ENCODE results near the gene AKAP6.

Gene AKAP6

DNA sequence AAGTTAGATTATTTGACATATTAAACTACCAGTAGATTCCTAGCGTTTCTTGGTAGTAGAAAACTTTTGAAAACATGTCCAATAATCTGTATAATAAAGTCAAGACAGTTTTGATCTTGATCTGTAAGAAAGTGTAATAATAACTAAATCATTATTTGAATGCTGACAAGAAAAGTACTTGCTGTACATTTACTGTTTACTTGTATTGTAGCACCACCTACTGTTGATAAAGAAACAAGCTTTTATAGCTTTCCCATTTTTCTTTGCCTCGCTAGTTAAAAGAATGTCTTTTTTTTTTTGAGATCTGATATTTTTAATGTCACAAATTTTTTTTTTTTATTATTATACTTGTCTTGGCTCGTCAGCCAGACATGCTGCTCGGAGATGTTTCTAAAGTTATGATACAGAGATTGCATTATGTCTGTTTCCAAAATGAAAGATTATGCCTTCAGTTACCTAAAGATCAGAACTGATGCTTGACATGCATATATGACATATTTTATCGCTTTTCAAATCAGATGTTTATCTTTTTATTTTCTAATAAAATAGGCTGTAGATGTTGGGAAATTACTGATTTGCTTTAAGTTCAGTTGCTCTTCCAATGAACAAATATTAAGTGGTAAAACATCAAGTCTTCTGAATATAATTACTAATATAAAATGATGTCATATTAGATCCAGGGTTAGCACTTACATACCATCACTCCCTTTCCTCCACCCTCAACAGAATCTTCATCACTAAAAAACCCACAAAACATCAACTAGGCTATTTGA is 140.5 kb downstream of the AKAP6 start:
- no peak overlapping the region for H2AFZ ChIP-seq

DNA sequence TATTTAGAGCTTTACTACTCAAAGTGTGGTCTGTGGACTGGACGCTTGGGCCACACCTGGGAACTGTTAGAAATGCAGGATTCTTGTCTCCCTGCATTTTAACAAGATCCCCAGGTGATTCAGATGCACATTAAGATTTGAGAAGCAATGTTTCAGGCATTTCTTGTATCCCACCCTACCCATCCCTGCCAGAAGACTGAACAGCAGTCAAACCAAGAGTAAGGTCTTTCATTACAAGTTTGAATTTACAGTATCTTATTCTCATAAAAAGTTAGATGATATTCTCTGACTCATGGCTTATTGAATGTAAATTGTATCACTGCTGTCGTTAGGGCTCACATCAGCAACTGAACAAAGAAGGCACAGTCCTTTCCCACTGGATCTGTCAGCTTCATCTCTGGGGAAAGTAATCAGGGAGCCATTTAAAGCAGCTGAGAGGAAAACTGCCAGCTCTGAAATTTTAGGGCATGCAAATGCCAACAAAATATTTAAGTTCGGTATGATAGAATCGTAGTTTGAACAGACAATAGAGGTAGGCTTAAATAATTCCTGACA is 141.1 kb downstream of the AKAP6 start:
- TF ChIP-seq, protein P1, sequence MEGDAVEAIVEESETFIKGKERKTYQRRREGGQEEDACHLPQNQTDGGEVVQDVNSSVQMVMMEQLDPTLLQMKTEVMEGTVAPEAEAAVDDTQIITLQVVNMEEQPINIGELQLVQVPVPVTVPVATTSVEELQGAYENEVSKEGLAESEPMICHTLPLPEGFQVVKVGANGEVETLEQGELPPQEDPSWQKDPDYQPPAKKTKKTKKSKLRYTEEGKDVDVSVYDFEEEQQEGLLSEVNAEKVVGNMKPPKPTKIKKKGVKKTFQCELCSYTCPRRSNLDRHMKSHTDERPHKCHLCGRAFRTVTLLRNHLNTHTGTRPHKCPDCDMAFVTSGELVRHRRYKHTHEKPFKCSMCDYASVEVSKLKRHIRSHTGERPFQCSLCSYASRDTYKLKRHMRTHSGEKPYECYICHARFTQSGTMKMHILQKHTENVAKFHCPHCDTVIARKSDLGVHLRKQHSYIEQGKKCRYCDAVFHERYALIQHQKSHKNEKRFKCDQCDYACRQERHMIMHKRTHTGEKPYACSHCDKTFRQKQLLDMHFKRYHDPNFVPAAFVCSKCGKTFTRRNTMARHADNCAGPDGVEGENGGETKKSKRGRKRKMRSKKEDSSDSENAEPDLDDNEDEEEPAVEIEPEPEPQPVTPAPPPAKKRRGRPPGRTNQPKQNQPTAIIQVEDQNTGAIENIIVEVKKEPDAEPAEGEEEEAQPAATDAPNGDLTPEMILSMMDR (IDR thresholded peaks at IDR 0.05): no peak

More for the DNA sequence above, 140.5 kb downstream of the AKAP6 start:
- TF ChIP-seq, protein P1 (IDR thresholded peaks at IDR 0.05): peak; percentile 27
- no peaks in the 10 kb centered on the region for H3K27me3 ChIP-seq (ENCODE audit: control insufficient read depth, insufficient read depth, low read length)
- H3K4me3 ChIP-seq (ENCODE audit: low read depth, low read length): no peak overlapping the region
- H3K9me3 ChIP-seq (ENCODE audit: control insufficient read depth, low read length): no peaks in the 10 kb centered on the region
- peaks cover 15% of the 10 kb centered on the region for H3K4me1 ChIP-seq
- no peaks in the 10 kb centered on the region for H3K79me2 ChIP-seq
- no peak overlapping the region for H3K4me2 ChIP-seq (ENCODE audit: low read length)
- no peak overlapping the region for H3K9ac ChIP-seq
- H3K27ac ChIP-seq: no peak overlapping the region
- no peaks in the 10 kb centered on the region for H3K36me3 ChIP-seq (ENCODE audit: control insufficient read depth, insufficient read depth, low read length)

DNA sequence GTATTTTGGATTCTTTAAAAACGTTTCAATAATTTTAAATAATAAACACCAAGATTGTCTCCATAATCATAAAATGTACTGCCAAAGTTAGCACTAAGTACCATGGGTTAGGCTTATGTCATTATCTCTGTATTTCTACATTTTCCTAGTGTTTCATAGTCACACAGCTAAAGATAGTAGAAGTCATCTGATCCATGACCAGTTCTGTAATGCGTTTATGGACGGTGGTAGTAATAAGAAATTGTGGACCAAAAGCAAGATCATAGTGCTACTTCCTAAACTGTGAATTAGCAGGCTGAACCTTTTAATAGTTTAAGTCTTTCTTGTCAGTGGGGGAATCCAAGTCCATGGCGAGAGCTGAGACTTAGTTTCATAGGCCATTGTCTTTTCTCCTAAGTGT is 142.1 kb downstream of the AKAP6 start:
- no peak overlapping the region for H3K4me2 ChIP-seq (ENCODE audit: low read length)
- H3K9ac ChIP-seq: no peak overlapping the region
- H3K9me3 ChIP-seq (ENCODE audit: control insufficient read depth, low read length): no peaks in the 10 kb centered on the region
- H3K4me1 ChIP-seq: peaks cover 15% of the 10 kb centered on the region
- H3K79me2 ChIP-seq: no peaks in the 10 kb centered on the region
- H2AFZ ChIP-seq: no peak overlapping the region
- no peak overlapping the region for H3K4me3 ChIP-seq (ENCODE audit: low read depth, low read length)
- H3K27ac ChIP-seq: no peak overlapping the region
- no peaks in the 10 kb centered on the region for H3K27me3 ChIP-seq (ENCODE audit: control insufficient read depth, insufficient read depth, low read length)
- no peaks in the 10 kb centered on the region for H3K36me3 ChIP-seq (ENCODE audit: control insufficient read depth, insufficient read depth, low read length)
- TF ChIP-seq, protein P1 (IDR thresholded peaks at IDR 0.05): no peak

More for the DNA sequence above, 141.1 kb downstream of the AKAP6 start:
- Histone ChIP-seq H3K79me2 (no peaks in the 10 kb centered on the region), H3K9me3 (ENCODE audit: control insufficient read depth, low read length) (no peaks in the 10 kb centered on the region), H2AFZ (no peak overlapping the region), H3K27ac (no peak overlapping the region), H3K36me3 (ENCODE audit: control insufficient read depth, insufficient read depth, low read length) (no peaks in the 10 kb centered on the region), H3K4me3 (ENCODE audit: low read depth, low read length) (no peak overlapping the region), H3K4me2 (ENCODE audit: low read length) (no peak overlapping the region), H3K27me3 (ENCODE audit: control insufficient read depth, insufficient read depth, low read length) (no peaks in the 10 kb centered on the region), H3K9ac (no peak overlapping the region), H3K4me1 (peaks cover 15% of the 10 kb centered on the region)

DNA sequence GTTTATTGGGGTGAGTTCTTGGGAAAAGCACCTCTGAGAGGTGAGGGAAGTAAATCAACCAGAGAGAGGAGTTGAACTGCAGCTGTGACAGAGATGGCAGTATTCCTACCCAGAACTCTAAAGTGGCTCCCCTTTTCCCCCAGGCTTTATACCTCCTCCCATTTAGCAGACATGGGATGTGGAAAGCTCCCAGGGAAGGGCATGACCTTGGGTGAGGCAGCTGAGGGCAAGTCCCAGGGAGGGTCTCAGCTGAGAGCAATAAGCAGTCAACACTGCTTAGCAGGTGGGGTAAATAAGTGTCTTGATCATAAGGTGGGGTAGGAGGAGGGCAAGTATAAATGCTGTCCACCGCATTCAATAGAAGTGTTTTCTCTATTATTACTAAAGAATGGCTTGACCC is 143.0 kb downstream of the AKAP6 start:
- Histone ChIP-seq H3K27me3 (ENCODE audit: control insufficient read depth, insufficient read depth, low read length) (no peaks in the 10 kb centered on the region), H3K4me3 (ENCODE audit: low read depth, low read length) (no peak overlapping the region), H3K4me1 (peaks cover 15% of the 10 kb centered on the region), H3K27ac (no peak overlapping the region), H3K36me3 (ENCODE audit: control insufficient read depth, insufficient read depth, low read length) (no peaks in the 10 kb centered on the region), H3K4me2 (ENCODE audit: low read length) (no peak overlapping the region), H3K9ac (no peak overlapping the region), H3K9me3 (ENCODE audit: control insufficient read depth, low read length) (no peaks in the 10 kb centered on the region), H3K79me2 (no peaks in the 10 kb centered on the region), H2AFZ (no peak overlapping the region)
- TF ChIP-seq, protein P1 (IDR thresholded peaks at IDR 0.05): no peak

All from parathyroid adenoma (tissue), 2 donors.